ENCODE results near the gene C6orf62.
"Not testable (repeated sequence)": the region's sequence is repeated elsewhere in the genome, so short reads cannot be mapped to it uniquely, and the experiment has no call there.

The C6orf62 gene

DNA sequence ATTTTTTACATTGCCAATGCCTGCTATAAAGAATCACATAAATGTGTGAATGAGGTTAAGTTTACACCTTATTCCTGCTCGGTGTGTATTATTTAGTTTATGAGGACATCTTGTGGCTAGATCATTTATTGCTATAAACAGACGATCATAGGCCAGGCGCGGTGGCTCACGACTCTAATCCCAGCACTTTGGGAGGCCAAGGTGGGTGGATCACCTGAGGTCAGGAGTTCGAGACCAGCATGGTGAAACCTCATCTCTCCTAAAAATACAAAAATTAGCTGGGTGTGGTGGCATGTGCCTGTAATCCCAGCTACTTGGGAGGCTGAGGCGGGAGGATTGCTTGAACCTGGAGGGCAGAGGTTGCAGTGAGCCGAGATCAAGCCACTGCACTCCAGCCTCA is 23.3 kb downstream of the C6orf62 start:
- DNase-seq, result peak; percentile 24

DNA sequence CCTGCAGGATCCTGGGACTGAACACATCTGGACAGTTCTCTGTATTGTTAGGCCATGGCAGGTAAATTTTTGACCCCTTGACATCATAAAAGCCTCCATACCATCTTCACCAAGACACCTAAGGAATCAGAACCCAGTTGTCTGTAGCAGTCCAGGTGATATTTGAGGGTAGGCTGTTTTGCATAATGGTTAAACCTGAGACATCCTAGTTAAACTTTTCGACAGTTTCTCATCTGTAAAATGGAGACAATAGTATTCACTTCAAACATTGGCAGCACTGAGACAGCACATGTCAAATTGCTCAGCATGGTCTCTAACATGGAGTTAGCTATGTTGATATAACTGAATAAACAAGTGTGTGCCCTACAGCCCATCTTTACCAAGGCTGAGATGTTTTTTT is 24.8 kb downstream of the C6orf62 start:
- DNase-seq, result no peak

- DNase-seq, result no peak
Observed at GRCh38 chr6:24692848-24693592, 25.9 kb downstream of the C6orf62 start.

DNA sequence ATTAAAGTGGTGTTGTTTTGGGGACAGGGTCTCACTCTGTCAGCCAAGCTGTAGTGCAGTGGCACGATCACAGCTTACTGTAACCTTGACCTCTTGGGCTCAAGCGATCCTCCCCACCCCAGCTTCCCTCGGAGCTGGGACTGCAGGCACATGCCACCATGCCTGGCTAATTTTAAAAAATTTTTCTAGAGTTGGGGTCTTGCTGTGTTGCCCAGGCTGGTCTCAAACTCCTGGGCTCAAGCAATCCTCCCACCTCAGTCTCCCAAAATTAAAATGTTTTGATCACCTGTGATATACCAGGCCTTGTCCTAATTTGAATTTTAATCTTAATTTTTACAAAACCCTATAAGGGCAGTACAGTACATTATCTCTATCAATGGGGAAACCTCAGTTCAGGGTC is 26.5 kb downstream of the C6orf62 start:
- DNase-seq, result no peak

DNA sequence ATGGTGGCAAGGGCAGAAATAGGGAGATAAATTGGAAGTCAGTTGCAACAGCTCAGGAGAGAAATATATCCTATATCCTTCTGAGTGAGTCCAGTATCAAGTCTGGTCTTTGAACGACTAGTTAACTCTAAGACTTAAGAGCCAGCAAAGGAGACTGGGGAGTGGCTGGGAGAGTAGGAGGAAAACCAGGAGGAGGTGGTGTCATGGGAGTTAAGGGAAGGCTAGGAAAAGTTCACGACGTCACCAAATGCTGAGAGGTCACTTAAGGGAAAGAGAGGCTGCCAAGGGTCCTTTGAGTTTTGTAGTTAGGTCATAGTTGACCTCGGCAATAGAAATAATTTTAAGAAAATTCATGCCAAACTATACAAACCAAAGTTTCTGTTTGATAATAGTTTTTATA is 27.0 kb downstream of the C6orf62 start:
- DNase-seq, result no peak

- DNase-seq, result no peak
Observed at GRCh38 chr6:24691550-24691949, 27.4 kb downstream of the C6orf62 start.

GRCh38 chr6:24690593-24690992 is 28.4 kb downstream of the C6orf62 start:
- no peak for DNase-seq

DNA sequence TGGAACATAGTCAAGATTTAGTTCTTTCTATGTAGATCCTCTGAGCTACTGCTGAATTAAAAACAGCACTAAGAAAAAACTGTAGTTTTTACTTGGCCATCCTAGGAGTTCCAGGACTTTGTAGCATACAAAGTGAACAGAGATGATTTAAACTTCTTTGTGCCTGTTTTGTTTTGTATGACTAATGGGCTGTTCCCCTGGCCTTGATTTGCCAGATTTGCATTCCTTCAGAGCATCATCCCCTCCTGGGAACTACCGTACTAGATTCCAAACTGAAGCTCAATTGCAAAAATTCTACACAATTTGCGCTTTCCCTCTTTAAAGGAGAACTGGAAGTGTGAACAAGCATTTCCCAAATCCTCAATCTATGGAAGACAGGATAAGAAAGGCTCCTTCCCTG is 29.0 kb downstream of the C6orf62 start:
- DNase-seq, result no peak

- no peak for DNase-seq
Observed at GRCh38 chr6:24686946-24687345, 32.0 kb downstream of the C6orf62 start.

GRCh38 chr6:24686408-24686807 is 32.5 kb downstream of the C6orf62 start:
- DNase-seq, result no peak

DNA sequence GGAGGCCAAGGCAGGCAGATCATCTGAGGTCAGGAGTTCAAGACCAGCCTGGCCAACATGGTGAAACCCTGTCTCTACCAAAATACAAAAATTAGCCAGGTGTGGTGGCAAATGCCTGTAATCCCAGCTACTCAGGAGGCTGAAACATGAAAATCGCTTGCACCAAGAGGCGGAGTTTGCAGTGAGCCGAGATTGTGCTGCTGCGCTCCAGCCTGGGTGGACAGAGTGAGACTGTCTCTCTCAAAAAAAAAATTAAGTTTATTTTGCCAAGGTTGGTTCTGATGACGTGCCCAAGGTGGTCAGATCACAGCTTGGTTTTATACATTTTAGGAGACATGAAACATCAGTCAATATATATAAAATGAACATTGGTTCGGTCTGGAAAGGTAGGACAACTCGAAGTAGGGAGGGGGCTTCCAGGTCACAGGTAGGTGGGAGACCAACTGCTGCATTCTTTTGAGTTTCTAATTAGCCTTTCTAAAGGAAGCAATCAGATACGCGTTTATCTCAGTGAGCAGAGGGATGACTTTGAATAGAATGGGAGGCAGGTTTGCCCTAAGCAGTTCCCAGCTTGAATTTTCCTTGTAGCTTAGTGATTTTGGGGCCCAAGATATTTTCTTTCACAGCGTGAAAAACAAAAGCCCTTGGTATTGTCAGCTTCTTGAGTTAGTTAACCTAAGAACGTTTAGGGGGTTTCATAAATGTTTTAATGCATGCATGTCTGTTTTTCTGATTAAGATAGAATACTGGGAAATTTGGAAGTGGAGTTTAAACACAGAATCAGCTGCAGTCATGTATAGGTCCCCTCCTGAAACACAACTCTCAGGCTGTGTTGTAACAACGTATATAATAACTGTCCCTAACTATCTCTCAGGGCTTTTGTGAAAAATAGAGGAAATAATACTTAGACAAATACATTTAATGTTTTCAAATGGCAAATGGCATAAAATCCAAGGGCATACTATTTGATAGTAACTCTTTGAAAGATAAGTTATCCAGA is 35.4 kb downstream of the C6orf62 start:
- DNase-seq, result no peak

DNA sequence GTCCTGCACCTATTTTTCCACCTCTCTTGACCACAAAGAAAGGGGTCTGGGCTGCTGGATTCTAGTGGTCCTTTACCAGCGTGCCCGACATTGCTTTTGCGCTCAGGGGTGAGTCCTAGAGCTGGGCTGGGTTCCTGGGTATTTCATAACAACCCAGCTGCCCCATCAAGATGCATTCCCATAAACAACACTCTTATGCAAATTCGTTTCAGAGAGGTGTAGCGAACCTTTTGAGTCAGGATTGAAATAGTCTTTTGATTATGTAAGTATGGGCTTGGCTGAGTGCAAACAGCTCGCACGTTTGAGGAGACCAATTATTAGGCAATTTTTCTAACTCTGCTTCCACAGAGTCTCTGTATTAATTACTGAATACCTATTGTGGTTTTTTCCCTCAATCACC is 38.4 kb downstream of the C6orf62 start:
- no peak for DNase-seq

DNA sequence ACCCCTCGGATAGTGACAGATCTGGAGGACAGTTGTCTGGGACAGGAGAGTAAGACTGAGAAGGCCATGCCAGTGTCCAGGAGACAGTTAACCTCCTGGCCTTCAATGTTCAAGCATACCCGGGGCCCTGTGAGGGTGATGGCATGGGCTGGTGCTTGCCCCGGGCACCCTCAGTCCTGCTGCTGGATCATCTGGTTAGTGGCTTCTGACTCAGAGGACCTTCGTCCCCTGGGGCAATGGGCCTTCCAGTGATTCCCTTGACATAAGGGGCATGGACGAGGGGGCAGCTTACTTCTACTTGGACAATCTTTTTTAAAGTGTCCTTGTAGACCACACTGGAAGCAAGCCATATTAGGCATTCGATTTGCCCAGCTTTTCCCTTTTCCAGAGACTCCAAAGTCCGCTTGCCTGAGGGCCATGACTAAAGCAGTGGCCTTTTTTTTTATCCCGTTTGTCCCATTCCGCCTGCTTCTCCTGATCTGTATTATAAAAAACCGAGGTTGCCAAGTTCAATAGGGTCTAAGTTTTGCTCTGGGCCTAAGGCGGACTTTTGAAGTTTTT is 40.1 kb downstream of the C6orf62 start:
- not testable (repeated sequence) for DNase-seq

GRCh38 chr6:24673625-24674024 is 45.3 kb downstream of the C6orf62 start:
- no peak for DNase-seq

DNA sequence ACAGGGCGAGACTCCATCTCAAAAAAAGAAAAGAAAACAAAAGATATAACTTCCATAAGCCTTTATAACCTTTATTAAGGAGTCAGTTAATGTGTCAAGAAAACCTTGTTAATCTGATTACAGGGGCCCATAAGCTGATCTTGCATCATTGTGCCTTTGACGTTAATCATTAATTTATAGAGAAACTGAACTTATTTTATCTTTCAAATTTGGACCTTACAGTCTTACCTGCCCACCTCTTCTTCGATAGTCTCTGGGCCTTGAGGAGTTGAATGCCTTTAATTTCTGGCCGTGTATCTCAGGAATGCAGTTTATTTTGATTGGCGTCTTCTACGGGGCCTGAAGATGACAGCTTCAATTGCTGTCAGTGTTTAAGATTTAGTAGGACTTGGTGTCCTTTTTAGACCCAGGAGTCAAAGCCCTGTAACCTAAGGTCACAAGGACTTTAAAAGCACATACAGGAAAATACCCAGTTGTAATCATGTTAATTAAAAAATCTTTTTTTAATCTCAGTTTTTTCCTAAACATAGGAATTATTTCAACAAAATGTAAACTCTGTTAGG is 46.3 kb downstream of the C6orf62 start:
- DNase-seq, result no peak

GRCh38 chr6:24671077-24671476 is 47.9 kb downstream of the C6orf62 start:
- DNase-seq, result not testable (repeated sequence)

DNA sequence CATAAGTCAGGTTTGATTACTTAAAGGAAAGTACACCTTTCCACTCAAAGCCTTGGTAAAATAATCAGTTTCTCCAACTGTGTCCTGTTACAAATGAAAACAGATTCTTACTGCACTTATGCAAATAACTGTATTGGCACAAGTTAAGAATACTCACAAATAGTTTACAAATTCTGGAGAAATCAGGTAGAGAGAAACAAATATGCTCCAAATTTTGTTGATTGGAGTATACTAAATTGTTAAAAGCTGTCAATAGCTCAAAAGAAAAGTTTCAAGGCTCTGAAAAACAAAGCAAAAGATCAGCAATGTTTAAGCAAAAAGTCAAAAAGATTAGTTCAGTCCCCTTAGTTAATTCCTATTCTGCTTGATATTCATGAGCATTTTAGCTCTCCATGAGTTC is 48.5 kb downstream of the C6orf62 start:
- DNase-seq, result not testable (repeated sequence)

DNA sequence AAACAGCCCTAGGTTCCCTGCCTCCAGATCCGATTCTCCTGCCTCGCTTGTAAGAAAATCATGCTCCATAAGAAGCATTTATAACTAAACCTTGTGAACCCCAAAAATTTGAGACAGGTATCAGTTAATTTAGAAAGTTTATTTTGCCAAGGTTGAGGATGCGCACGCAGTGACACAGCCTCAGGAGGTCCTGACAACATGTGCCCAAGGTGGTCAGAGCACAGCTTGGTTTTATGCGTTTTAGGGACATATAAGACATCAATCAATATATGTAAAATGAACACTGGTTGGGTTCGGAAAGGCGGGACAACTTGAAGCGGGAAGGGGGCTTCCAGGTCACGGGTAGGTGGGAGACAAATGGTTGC is 50.0 kb downstream of the C6orf62 start:
- DNase-seq, result no peak

DNA sequence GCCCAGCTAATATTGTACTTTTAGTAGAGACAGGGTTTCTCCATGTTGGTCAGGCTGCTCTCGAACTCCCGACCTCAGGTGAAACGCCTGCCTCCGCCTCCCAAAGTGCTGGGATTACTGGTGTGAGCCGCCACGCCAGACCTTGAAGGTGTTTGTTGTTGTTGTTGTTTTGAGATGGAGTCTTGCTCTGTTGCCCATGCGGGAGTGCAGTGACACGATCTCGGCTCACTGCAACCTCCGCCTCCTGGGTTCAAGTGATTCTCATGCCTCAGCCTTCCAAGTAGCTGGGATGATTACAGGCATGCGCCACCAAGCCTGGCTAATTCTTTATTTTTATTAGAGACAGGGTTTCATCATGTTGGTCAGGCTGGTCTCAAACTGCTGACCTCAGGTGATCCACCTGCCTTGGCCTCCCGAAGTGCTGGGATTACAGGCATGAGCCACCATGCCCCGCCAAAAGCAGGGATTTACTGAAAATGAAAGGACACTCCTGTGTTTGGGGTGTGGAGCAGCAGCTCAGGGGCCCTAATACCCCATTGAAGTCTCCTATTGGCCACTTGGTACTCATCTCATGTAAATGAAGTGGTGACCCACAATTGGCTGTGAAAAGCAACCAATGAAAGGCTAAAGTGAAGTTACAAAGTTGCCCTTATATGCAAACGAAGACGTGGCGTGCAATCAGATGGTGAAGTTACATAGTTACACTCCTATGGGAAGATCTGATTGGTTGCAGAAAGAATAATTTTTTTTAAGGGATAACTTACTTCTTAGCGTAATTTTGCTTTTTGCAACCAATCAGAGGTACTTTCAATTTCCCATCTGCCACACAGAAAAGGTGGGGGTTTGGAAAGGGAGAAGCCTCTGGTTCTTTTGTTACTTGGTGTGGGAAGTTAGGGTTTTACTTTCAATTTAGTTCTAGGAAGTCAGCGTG is 50.6 kb downstream of the C6orf62 start:
- not testable (repeated sequence) for DNase-seq

GRCh38 chr6:24667378-24667803 is 51.6 kb downstream of the C6orf62 start:
- DNase-seq, result no peak

DNA sequence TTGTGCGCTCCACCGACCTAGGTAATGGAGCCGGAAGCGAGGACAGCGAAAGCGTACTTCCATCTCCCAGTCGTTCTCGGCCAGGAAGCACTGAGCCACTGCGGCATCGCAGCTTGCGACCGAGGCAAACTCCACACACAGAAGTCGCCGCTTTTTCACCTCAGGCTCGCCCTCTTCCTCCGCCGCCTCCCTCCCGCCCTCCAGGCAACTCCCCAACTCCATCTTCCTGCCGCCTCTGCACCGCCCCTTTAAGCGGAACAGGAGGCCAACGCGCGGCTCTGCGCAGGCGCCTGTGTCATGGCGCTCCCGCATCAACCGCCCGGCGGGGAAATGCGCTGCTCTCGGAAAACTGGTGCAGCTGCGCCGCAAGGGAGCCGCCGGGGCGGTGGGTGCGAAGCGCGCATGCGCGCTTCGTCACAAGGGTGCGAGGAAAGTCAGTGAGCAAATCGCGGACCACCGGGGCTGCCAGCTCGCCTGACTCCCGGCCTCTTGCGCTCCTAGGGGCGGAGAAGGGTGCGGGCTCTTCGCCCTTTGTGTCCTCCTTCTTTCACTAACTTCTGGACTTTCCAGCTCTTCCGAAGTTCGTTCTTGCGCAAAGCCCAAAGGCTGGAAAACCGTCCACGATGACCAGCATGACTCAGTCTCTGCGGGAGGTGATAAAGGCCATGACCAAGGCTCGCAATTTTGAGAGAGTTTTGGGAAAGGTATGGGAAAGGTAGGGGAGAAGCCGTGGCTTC is 52.1 kb downstream of the C6orf62 start, which contains the start of the genes ACOT13 and TDP2:
ACOT13 (plus strand) TSS at position 437 of the 737 bp plus-strand sequence; CDS start at position 624, 187 bp downstream.
TDP2 (minus strand) TSS at position 259 of the 737 bp plus-strand sequence; CDS start at position 222, 37 bp downstream.
- DNase-seq, result peak; percentile 95

Data from stimulated activated CD4-positive, alpha-beta T cell treated with anti-CD3 and anti-CD28 coated beads, Interleukin-12 subunit alpha, Interleukin-12 subunit beta, amount 100 ng/mL, for 4 hours (primary cell).